B cell (primary cell): ENCODE data around the gene RNF103. TPM values are rescaled to one million over a fixed set of nuclear protein-coding genes. Genes with fewer than 3 reads are reported as not detected.

Source experiments
- ATAC-seq: fragments of 200-7000 bp; cut with Tn5 transposase; one replicate; pipeline ENCODE4 v1.10.0; 2021; ENCODE audit warnings: low read depth, mild to moderate bottlenecking, moderate number of reproducible peaks, moderate library complexity
- CTCF ChIA-PET: fragments of 350-600 bp; sonication (Branson Sonifier 250); formaldehyde crosslinking; loops from one replicate; lab custom pipeline; 2021; ENCODE audit warnings: antibody characterized with exemption, inconsistent platforms; lab: Charles Lee
- POLR2A ChIA-PET: fragments of 350-600 bp; sonication (Branson Sonifier 250); formaldehyde crosslinking; loops from one replicate; lab custom pipeline; 2021; ENCODE audit warnings: antibody characterized with exemption; lab: Charles Lee
- DNase-seq: peaks from one replicate; pipeline ENCODE4 v3.0.0; 2013
- H2AFZ ChIP-seq: 2 replicates; pipeline ENCODE4 v1.6.1; 2012; ENCODE audit warnings: mild to moderate bottlenecking, low read depth, low read length; ENCODE audit not compliant: insufficient read depth, poor library complexity, severe bottlenecking
- H3K27ac ChIP-seq, 2 donors: 1 replicate in 1 of 2; 2 replicates in 1 of 2; pipeline ENCODE4 v1.5.1; 2012 to 2013; ENCODE audit warnings: low read length in 2 of 2, mild to moderate bottlenecking in 2 of 2, moderate library complexity in 1 of 2
- H3K27me3 ChIP-seq, 4 experiments: fragments of 200-600 bp in 1 of 4; sonication (generic) in 1 of 4; replicated peaks in 1 of 4; 1 replicate in 2 of 4; 2 replicates in 2 of 4; pipeline versions ENCODE4 v1.6.1 to v1.7.0; 2013 to 2016; ENCODE audit warnings: low read length in 3 of 4, mild to moderate bottlenecking in 2 of 4, mixed read lengths in 1 of 4, moderate library complexity in 1 of 4; ENCODE audit not compliant: insufficient read depth in 4 of 4, control insufficient read depth in 3 of 4; ENCODE audit errors: control extremely low read depth in 1 of 4
- H3K36me3 ChIP-seq, 2 experiments: replicated peaks in 1 of 2; 1 replicate in 1 of 2; 2 replicates in 1 of 2; pipeline versions ENCODE4 v1.6.1 to v1.7.1; 2013; ENCODE audit warnings: low read length in 1 of 2; ENCODE audit not compliant: insufficient read depth in 2 of 2, control insufficient read depth in 1 of 2; ENCODE audit errors: control extremely low read depth in 1 of 2, extremely low read depth in 1 of 2
- H3K4me1 ChIP-seq, 2 donors: fragments of 200-600 bp in 1 of 2; sonication (generic) in 1 of 2; 1 replicate in 1 of 2; 2 replicates in 1 of 2; pipeline versions ENCODE4 v1.5.1 to v1.6.1; 2013 to 2017; ENCODE audit warnings: low read length in 2 of 2; ENCODE audit not compliant: control insufficient read depth in 2 of 2, insufficient read depth in 2 of 2
- H3K4me2 ChIP-seq: replicated peaks from 2 replicates; pipeline ENCODE3; 2012; ENCODE audit warnings: mild to moderate bottlenecking, low read depth, low read length; ENCODE audit not compliant: poor library complexity, severe bottlenecking
- H3K4me3 ChIP-seq, 5 experiments: fragments of 200-600 bp in 1 of 5; sonication (generic) in 1 of 5; 1 replicate in 3 of 5; 2 replicates in 2 of 5; pipeline versions ENCODE4 v1.5.1 to v1.7.0; 2011 to 2016; ENCODE audit warnings: low read length in 4 of 5, mild to moderate bottlenecking in 4 of 5, low read depth in 2 of 5, control low read depth in 1 of 5, moderate library complexity in 1 of 5; ENCODE audit not compliant: insufficient read depth in 1 of 5; ENCODE audit errors: control extremely low read depth in 1 of 5, extremely low read depth in 1 of 5
- H3K79me2 ChIP-seq: fragments of 200-600 bp; sonication (generic); one replicate; pipeline ENCODE4 v1.6.0; 2016; ENCODE audit warnings: low read length; ENCODE audit not compliant: control insufficient read depth, insufficient read depth
- H3K9ac ChIP-seq: fragments of 200-600 bp; sonication (generic); 2 replicates; pipeline ENCODE4 v1.6.1; 2017; ENCODE audit warnings: mild to moderate bottlenecking, low read length, moderate library complexity
- H3K9me3 ChIP-seq, 3 donors: one replicate each; pipeline versions ENCODE4 v1.6.1 to v1.7.1; 2013; ENCODE audit warnings: low read length in 2 of 3; ENCODE audit not compliant: control insufficient read depth in 2 of 3, insufficient read depth in 1 of 3; ENCODE audit errors: control extremely low read depth in 1 of 3
- H4K20me1 ChIP-seq: 2 replicates; pipeline ENCODE4 v1.6.0; 2012; ENCODE audit warnings: mild to moderate bottlenecking, low read length; ENCODE audit not compliant: insufficient read depth, control insufficient read depth, poor library complexity, severe bottlenecking
- H3K27ac Mint-ChIP-seq: one replicate; pipeline ENCODE4 v1.8.0; 2021; ENCODE audit warnings: mixed read lengths
- H3K27me3 Mint-ChIP-seq: one replicate; pipeline ENCODE4 v1.8.0; 2021; ENCODE audit warnings: mixed read lengths
- H3K4me1 Mint-ChIP-seq: one replicate; pipeline ENCODE4 v1.8.0; 2021; ENCODE audit warnings: mixed read lengths
- H3K4me3 Mint-ChIP-seq: one replicate; pipeline ENCODE4 v1.8.0; 2021; ENCODE audit warnings: mixed read lengths
- H3K9me3 Mint-ChIP-seq: one replicate; pipeline ENCODE4 v1.8.0; 2022; ENCODE audit warnings: mixed read lengths; ENCODE audit not compliant: insufficient read depth
- CTCF ChIP-seq: fragments of 200-600 bp; IDR thresholded peaks from one replicate; pipeline ENCODE4 v1.8.0; 2022; ENCODE audit warnings: antibody characterized with exemption, mild to moderate bottlenecking
- EZH2 ChIP-seq: IDR thresholded peaks from 2 replicates; pipeline ENCODE4 v1.6.1; 2012; ENCODE audit warnings: borderline replicate concordance, low read depth, mild to moderate bottlenecking, moderate library complexity, low read length; ENCODE audit not compliant: insufficient read depth, poor library complexity, severe bottlenecking
- WGBS: methylation state at CpG from one replicate; pipeline ENCODE4 v1.1.5; 2013; ENCODE audit warnings: missing lambda C conversion rate; ENCODE audit not compliant: insufficient coverage; 5-methylcytosine and 5-hydroxymethylcytosine counted together
- intact Hi-C: fragments of 100-400 bp; cut with micrococcal nuclease; formaldehyde crosslinking; loops from one replicate; pipeline ENCODE4 v1.10.0; 2022
- polyA plus RNA-seq: library from polyadenylated mRNA; depleted of rRNA; stranded (reverse); fragments of >200 nt; gene quantifications from 2 replicates; pipeline ENCODE4 v1.2.3, GENCODE V29; 2012
- total RNA-seq, 2 donors: library from RNA; stranded (reverse); fragments of 120-200 nt in 1 of 2; gene quantifications; 1 replicate in 1 of 2; 2 replicates in 1 of 2; pipeline versions ENCODE4 v1.2.3 to v1.2.4, GENCODE V29; 2013 to 2022

The RNF103 gene
- total and polyA plus RNA-seq, 2 donors (not counting 1 experiment from before 2014, with no cell fraction given), result 23.7 to 37.2 TPM

- Histone ChIP-seq H3K79me2 (peaks cover 54% of the 10 kb centered on the region), H3K9me3 (no peaks in the 10 kb centered on the region), H3K9ac (peak overlapping the region; percentile 100), H3K36me3 (peaks cover 0 to 3% of the 10 kb centered on the region in 2 experiments), H2AFZ (peak overlapping the region; percentile 93), H3K4me3 (peak overlapping the region; percentile 87 to 100 (median 95)), H3K27me3 (no peaks in the 10 kb centered on the region), H3K4me1 (peaks cover 20 to 21% of the 10 kb centered on the region in 2 donors), H3K4me2 (peak overlapping the region; percentile 86), H4K20me1 (peaks cover 7% of the 10 kb centered on the region), H3K27ac (peak overlapping the region; percentile 99 to 100)
- 80% methylated on average over 13 of the region's 13 CpGs for WGBS
- Mint-ChIP-seq H3K4me3 (peak overlapping the region; percentile 93), H3K9me3 (no peaks in the 10 kb centered on the region), H3K27me3 (peaks cover 3% of the 10 kb centered on the region), H3K4me1 (peaks cover 41% of the 10 kb centered on the region), H3K27ac (peak overlapping the region; percentile 98)
- intact Hi-C loops, result loop anchor here (1.0 to 10.0 kb wide), 4 partner anchors 60 to 1499 kb away; partner anchors contain the start of genes IMMT, MRPL35, RNF103 and RNU2-63P
- ChIA-PET CTCF (interaction anchor here (1.3 kb wide), 1 partner anchor 123 kb away, joined by 4 read pairs; the partner anchor contains the start of gene KDM3A), POLR2A (no interaction called here)
- TF ChIP-seq CTCF, result no peak
- TF ChIP-seq EZH2, result no peak
- ATAC-seq, result no peak
- no peak for DNase-seq
Observed at GRCh38 chr2:86563650-86564061, 60.0 kb downstream of the RNF103 start.
